Measurements from ENCODE around the gene TIAM1.
A peak's percentile ranks its signal among the peaks of the same experiment; 100 is the strongest.

TIAM1 gene

GRCh38 chr21:31340514-31340913 lies 3.5 kb downstream of the TIAM1 start:
- Histone ChIP-seq H3K4me1 (peaks cover 12 to 71% (median 28%) of the 10 kb centered on the region in 10 experiments), H3K27me3 (peaks cover 8 to 43% (median 36%) of the 10 kb centered on the region in 11 experiments; a peak in 21 of 22 replicates), H3K9ac (no peak overlapping the region), H3K36me3 (peaks cover 0 to 33% (median 16%) of the 10 kb centered on the region in 11 experiments; a peak in 16 of 22 replicates), H3K4me3 (no peak overlapping the region), H3K4me2 (peak overlapping the region in 2 of 11 experiments; percentile 44 to 92; a peak in 3 of 22 replicates), H4K20me1 (peaks cover 0 to 37% (median 12%) of the 10 kb centered on the region in 11 experiments; a peak in 13 of 22 replicates), H3K9me3 (replicated peaks in 1 of 11) (no peaks in the 10 kb centered on the region), H3K27ac (no peak overlapping the region)
- TF ChIP-seq Cebpa-rat (IDR thresholded peaks at IDR 0.05): no peak

GRCh38 chr21:31339721-31340120 lies 4.3 kb downstream of the TIAM1 start:
- Histone ChIP-seq H3K27ac (no peak overlapping the region), H3K36me3 (peaks cover 0 to 35% (median 18%) of the 10 kb centered on the region in 11 experiments; a peak in 16 of 22 replicates), H4K20me1 (peaks cover 0 to 30% (median 12%) of the 10 kb centered on the region in 11 experiments; a peak in 13 of 22 replicates), H3K27me3 (peaks cover 8 to 35% (median 28%) of the 10 kb centered on the region in 11 experiments; a peak in 21 of 22 replicates), H3K4me2 (peak overlapping the region in 2 of 11 experiments; percentile 22 to 44; a peak in 2 of 22 replicates), H3K9ac (no peak overlapping the region), H3K4me1 (peaks cover 12 to 66% (median 28%) of the 10 kb centered on the region in 10 experiments), H3K4me3 (no peak overlapping the region), H3K9me3 (replicated peaks in 1 of 11) (no peaks in the 10 kb centered on the region)
- TF ChIP-seq Cebpa-rat (IDR thresholded peaks at IDR 0.05): no peak

- peaks cover 8 to 27% (median 20%) of the 10 kb centered on the region in 11 experiments; a peak in 21 of 22 replicates for H3K27me3 ChIP-seq
- no peak for TF ChIP-seq Cebpa-rat (IDR thresholded peaks at IDR 0.05)
- H3K4me2 ChIP-seq: no peak overlapping the region
- peaks cover 0 to 43% (median 22%) of the 10 kb centered on the region in 11 experiments; a peak in 16 of 22 replicates for H3K36me3 ChIP-seq
- H3K4me3 ChIP-seq: no peak overlapping the region
- H4K20me1 ChIP-seq: peaks cover 0 to 22% (median 12%) of the 10 kb centered on the region in 11 experiments; a peak in 13 of 22 replicates
- no peak overlapping the region for H3K27ac ChIP-seq
- H3K4me1 ChIP-seq: peaks cover 6 to 60% (median 22%) of the 10 kb centered on the region in 10 experiments
- no peak overlapping the region for H3K9ac ChIP-seq
- H3K9me3 ChIP-seq (replicated peaks in 1 of 11): no peaks in the 10 kb centered on the region
Observed at GRCh38 chr21:31338908-31339368, 5.1 kb downstream of the TIAM1 start.

GRCh38 chr21:31337996-31338907 lies 5.8 kb downstream of the TIAM1 start:
- Histone ChIP-seq H3K4me3 (no peak overlapping the region), H3K27ac (no peak overlapping the region), H3K9ac (no peak overlapping the region), H3K4me1 (peaks cover 0 to 55% (median 15%) of the 10 kb centered on the region in 10 experiments; a peak in 15 of 20 replicates), H3K4me2 (no peak overlapping the region), H3K9me3 (replicated peaks in 1 of 11) (no peaks in the 10 kb centered on the region), H4K20me1 (peaks cover 0 to 16% (median 8%) of the 10 kb centered on the region in 11 experiments; a peak in 12 of 22 replicates), H3K27me3 (peaks cover 7 to 20% (median 14%) of the 10 kb centered on the region in 11 experiments; a peak in 21 of 22 replicates), H3K36me3 (peaks cover 0 to 50% (median 22%) of the 10 kb centered on the region in 11 experiments; a peak in 16 of 22 replicates)
- TF ChIP-seq Cebpa-rat (IDR thresholded peaks at IDR 0.05): no peak

- Histone ChIP-seq H3K9ac (no peak overlapping the region), H3K27me3 (peaks cover 0 to 8% (median 2%) of the 10 kb centered on the region in 11 experiments; a peak in 16 of 22 replicates), H3K4me3 (no peak overlapping the region), H3K9me3 (replicated peaks in 1 of 11) (no peaks in the 10 kb centered on the region), H3K27ac (no peak overlapping the region), H3K4me1 (peaks cover 0 to 44% (median 10%) of the 10 kb centered on the region in 10 experiments; a peak in 12 of 20 replicates), H3K36me3 (peaks cover 0 to 55% (median 22%) of the 10 kb centered on the region in 11 experiments; a peak in 16 of 22 replicates), H3K4me2 (peak overlapping the region in 3 of 11 experiments; percentile 37 to 40 (median 37); a peak in 2 of 22 replicates), H4K20me1 (peaks cover 0 to 6% (median 0%) of the 10 kb centered on the region in 11 experiments; a peak in 3 of 22 replicates)
- TF ChIP-seq Cebpa-rat (IDR thresholded peaks at IDR 0.05): no peak
Observed at GRCh38 chr21:31337086-31337485, 7.0 kb downstream of the TIAM1 start.

GRCh38 chr21:31336739-31337040 lies 7.4 kb downstream of the TIAM1 start:
- no peak for TF ChIP-seq Cebpa-rat (IDR thresholded peaks at IDR 0.05)
- H3K27ac ChIP-seq: peak overlapping the region in 2 of 11 experiments; percentile 15 to 24; a peak in 1 of 22 replicates
- peaks cover 0 to 55% (median 22%) of the 10 kb centered on the region in 11 experiments; a peak in 16 of 22 replicates for H3K36me3 ChIP-seq
- H3K9ac ChIP-seq: 0 out of 22 replicates have a peak overlapping the region, but pooled peaks of 1 of the 11 experiments have one; percentile 34
- peaks cover 1 to 40% (median 12%) of the 10 kb centered on the region in 10 experiments for H3K4me1 ChIP-seq
- no peak overlapping the region for H3K4me3 ChIP-seq
- H3K4me2 ChIP-seq: peak overlapping the region in 4 of 11 experiments; percentile 37 to 49 (median 38); a peak in 6 of 22 replicates
- H4K20me1 ChIP-seq: peaks cover 0 to 4% (median 0%) of the 10 kb centered on the region in 11 experiments; a peak in 2 of 22 replicates
- H3K9me3 ChIP-seq (replicated peaks in 1 of 11): no peaks in the 10 kb centered on the region
- peaks cover 0 to 4% (median 0%) of the 10 kb centered on the region in 11 experiments; a peak in 2 of 22 replicates for H3K27me3 ChIP-seq

GRCh38 chr21:31335957-31336738 lies 7.9 kb downstream of the TIAM1 start:
- 0 out of 22 replicates have a peak overlapping the region, but pooled peaks of 1 of the 11 experiments have one; percentile 34 for H3K9ac ChIP-seq
- H3K4me2 ChIP-seq: peak overlapping the region in 4 of 11 experiments; percentile 37 to 49 (median 38); a peak in 6 of 22 replicates
- no peak overlapping the region for H3K4me3 ChIP-seq
- H4K20me1 ChIP-seq: no peaks in the 10 kb centered on the region; a peak in 2 of 22 replicates
- H3K4me1 ChIP-seq: peaks cover 7 to 34% (median 18%) of the 10 kb centered on the region in 10 experiments
- peaks cover 0 to 55% (median 22%) of the 10 kb centered on the region in 11 experiments; a peak in 16 of 22 replicates for H3K36me3 ChIP-seq
- H3K27me3 ChIP-seq: no peaks in the 10 kb centered on the region
- TF ChIP-seq Cebpa-rat (IDR thresholded peaks at IDR 0.05): no peak
- H3K9me3 ChIP-seq (replicated peaks in 1 of 11): peaks cover 0 to 2% (median 0%) of the 10 kb centered on the region in 11 experiments; a peak in 2 of 22 replicates
- peak overlapping the region in 2 of 11 experiments; percentile 15 to 24; a peak in 1 of 22 replicates for H3K27ac ChIP-seq

- Histone ChIP-seq H3K4me1 (peaks cover 11 to 25% (median 21%) of the 10 kb centered on the region in 10 experiments), H3K4me2 (no peak overlapping the region), H3K36me3 (peaks cover 0 to 64% (median 26%) of the 10 kb centered on the region in 11 experiments; a peak in 18 of 22 replicates), H3K27me3 (no peaks in the 10 kb centered on the region), H3K4me3 (no peak overlapping the region), H3K9ac (no peak overlapping the region), H4K20me1 (no peaks in the 10 kb centered on the region; a peak in 1 of 22 replicates), H3K27ac (no peak overlapping the region), H3K9me3 (replicated peaks in 1 of 11) (peaks cover 10 to 16% (median 14%) of the 10 kb centered on the region in 11 experiments)
- no peak for TF ChIP-seq Cebpa-rat (IDR thresholded peaks at IDR 0.05)
Observed at GRCh38 chr21:31334648-31335121, 9.4 kb downstream of the TIAM1 start.

Data from BLaER1 treated with 17β-estradiol and CSF1 and Interleukin-3, amounts not matched to agents 10 nM and 100 nM (cell line).